Panc1 (cell line): ENCODE results near the gene SCN2B.

ENCODE experiments used
- POLR2AphosphoS5 ChIP-seq: IDR thresholded peaks from 2 replicates; pipeline ENCODE4 v1.6.1; 2012; ENCODE audit warnings: mild to moderate bottlenecking, low read depth, low read length, moderate library complexity
- TF ChIP-seq, protein P1 (sequence below): fragments of 450-650 bp; IDR thresholded peaks from 2 replicates; pipeline ENCODE4 v1.5.1; 2017; ENCODE audit warnings: mild to moderate bottlenecking

DNA sequence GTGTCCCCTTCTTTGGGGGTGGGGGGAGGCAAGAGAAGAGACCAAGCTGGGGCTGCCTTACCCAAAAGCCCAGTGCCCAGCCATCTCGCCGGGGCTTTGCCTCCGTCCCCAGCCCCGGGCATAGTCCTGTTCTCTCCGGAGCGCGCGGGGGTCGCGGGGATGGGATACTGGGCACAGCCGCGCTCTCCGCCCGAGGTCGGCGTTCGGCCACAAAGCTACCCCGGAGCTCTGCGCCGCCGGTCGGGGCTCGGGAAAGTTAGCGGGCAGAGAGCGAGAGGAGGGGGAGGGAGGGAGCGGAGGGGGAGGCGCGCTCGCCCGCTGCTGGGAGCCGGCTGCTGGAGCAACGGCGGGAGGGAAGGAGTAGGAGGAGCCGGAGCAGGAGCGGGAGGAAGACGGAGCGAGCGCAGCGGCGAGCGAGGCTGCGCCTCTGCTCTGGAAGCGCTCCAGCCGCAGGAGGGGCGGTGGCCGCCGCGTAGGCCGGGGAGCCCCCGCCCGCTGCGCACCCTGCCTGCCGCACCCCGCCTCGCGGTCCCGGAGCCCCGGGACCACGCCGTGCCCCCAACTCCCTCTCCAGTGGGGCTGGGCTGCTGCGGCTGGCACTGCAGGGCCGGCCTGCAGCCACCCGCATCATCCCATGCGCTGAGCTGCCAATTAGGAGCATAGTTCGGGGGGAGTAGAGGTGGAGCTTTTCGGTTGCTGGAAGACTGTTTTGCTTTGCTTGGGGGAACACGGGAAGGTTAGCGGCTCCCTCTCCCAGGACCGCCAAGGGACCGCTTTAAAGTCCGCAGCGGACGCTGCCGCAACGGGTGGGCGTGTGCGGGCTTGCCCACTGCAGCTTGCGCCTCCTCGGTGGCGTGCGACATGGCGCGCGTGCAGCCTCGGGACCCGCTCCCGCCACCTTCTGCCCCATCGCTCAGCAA lies 23.6 kb downstream of the SCN2B start, which contains the start of gene SCN4B:
- TF ChIP-seq POLR2AphosphoS5: no peak
- TF ChIP-seq, protein P1, sequence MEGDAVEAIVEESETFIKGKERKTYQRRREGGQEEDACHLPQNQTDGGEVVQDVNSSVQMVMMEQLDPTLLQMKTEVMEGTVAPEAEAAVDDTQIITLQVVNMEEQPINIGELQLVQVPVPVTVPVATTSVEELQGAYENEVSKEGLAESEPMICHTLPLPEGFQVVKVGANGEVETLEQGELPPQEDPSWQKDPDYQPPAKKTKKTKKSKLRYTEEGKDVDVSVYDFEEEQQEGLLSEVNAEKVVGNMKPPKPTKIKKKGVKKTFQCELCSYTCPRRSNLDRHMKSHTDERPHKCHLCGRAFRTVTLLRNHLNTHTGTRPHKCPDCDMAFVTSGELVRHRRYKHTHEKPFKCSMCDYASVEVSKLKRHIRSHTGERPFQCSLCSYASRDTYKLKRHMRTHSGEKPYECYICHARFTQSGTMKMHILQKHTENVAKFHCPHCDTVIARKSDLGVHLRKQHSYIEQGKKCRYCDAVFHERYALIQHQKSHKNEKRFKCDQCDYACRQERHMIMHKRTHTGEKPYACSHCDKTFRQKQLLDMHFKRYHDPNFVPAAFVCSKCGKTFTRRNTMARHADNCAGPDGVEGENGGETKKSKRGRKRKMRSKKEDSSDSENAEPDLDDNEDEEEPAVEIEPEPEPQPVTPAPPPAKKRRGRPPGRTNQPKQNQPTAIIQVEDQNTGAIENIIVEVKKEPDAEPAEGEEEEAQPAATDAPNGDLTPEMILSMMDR: no peak
